GM12878 (cell line): ENCODE data around the gene CHMP4B. TPM values are rescaled to one million over a fixed set of nuclear protein-coding genes. Genes with fewer than 3 reads are reported as not detected.

Experiments
- BRCA1 ChIP-seq: IDR thresholded peaks from 2 replicates; pipeline ENCODE4 v1.6.1; 2011; ENCODE audit warnings: low read depth, low read length, improper control_type of control experiment
- NR2C1 ChIP-seq: fragments of 450-650 bp; IDR thresholded peaks from 2 replicates; pipeline ENCODE4 v1.6.1; 2017; ENCODE audit warnings: antibody characterized with exemption, mild to moderate bottlenecking, moderate library complexity
- polyA plus RNA-seq, 11 experiments: library from polyadenylated mRNA; depleted of rRNA in 4 of 11; unstranded in 6 of 11; stranded (reverse) in 5 of 11; fragments of >200 nt; fragmentation: Nextera tagmentation in 4 of 11; fragmentation: Illumina TruSeq in 1 of 11; extraction: Ambion mirVana in 4 of 11; extraction: Trizol in 1 of 11; gene quantifications; 1 replicate in 1 of 11; 2 replicates in 10 of 11; pipeline versions ENCODE4 v1.2.1 to v1.2.3, GENCODE V29; 2011 to 2016; ENCODE audit warnings: inconsistent platforms in 2 of 11, missing spikeins in 2 of 11, low read depth in 1 of 11
- total RNA-seq, 4 experiments: library from RNA; depleted of rRNA in 3 of 4; stranded (reverse); fragments of >200 nt in 3 of 4; fragmentation: Illumina TruSeq in 1 of 4; extraction: Trizol in 1 of 4; gene quantifications; 2 replicates each; pipeline versions ENCODE4 v1.2.1 to v1.2.3, GENCODE V29; 2013 to 2021
- TF ChIP-seq, protein P1 (sequence below): fragments of 450-650 bp; IDR thresholded peaks from 2 replicates; pipeline ENCODE4 v1.6.1; 2017; ENCODE audit warnings: mild to moderate bottlenecking, moderate library complexity
- TF ChIP-seq, protein P2 (sequence below): fragments of 450-650 bp; IDR thresholded peaks from 2 replicates; pipeline ENCODE4 v1.6.1; 2014; ENCODE audit warnings: mild to moderate bottlenecking
- TF ChIP-seq, protein P3 (sequence below): IDR thresholded peaks from 2 replicates; pipeline ENCODE4 v1.6.1; 2011; ENCODE audit warnings: borderline replicate concordance, low read depth, mild to moderate bottlenecking, moderate library complexity, low read length; ENCODE audit not compliant: insufficient read depth, poor library complexity, severe bottlenecking

Gene CHMP4B
- total and polyA plus RNA-seq, 10 of the 15 experiments (the other 5 are each of a cell fraction or from before 2014, with no cell fraction given): 4.2 to 118 (median 49.6) TPM

DNA sequence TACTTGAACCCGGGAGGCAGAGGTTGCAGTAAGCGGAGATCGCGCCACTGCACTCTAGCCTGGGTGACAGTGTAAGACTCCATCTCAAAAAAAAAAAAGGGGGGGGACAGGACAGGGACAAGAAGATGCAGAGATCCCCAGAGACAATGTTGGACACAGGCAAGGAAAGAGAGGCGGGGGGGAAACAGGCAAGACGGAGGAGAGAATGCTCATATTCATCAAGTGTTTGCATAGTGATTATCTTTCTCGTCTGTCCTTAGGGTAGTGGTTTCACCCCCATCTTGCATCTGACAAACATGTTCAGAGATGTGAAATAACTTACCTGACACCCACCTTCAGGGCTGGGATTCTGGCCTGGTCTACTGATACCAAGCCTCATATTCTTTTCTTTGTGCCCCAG lies 29.0 kb downstream of the CHMP4B start (continued):
- TF ChIP-seq, protein P1, sequence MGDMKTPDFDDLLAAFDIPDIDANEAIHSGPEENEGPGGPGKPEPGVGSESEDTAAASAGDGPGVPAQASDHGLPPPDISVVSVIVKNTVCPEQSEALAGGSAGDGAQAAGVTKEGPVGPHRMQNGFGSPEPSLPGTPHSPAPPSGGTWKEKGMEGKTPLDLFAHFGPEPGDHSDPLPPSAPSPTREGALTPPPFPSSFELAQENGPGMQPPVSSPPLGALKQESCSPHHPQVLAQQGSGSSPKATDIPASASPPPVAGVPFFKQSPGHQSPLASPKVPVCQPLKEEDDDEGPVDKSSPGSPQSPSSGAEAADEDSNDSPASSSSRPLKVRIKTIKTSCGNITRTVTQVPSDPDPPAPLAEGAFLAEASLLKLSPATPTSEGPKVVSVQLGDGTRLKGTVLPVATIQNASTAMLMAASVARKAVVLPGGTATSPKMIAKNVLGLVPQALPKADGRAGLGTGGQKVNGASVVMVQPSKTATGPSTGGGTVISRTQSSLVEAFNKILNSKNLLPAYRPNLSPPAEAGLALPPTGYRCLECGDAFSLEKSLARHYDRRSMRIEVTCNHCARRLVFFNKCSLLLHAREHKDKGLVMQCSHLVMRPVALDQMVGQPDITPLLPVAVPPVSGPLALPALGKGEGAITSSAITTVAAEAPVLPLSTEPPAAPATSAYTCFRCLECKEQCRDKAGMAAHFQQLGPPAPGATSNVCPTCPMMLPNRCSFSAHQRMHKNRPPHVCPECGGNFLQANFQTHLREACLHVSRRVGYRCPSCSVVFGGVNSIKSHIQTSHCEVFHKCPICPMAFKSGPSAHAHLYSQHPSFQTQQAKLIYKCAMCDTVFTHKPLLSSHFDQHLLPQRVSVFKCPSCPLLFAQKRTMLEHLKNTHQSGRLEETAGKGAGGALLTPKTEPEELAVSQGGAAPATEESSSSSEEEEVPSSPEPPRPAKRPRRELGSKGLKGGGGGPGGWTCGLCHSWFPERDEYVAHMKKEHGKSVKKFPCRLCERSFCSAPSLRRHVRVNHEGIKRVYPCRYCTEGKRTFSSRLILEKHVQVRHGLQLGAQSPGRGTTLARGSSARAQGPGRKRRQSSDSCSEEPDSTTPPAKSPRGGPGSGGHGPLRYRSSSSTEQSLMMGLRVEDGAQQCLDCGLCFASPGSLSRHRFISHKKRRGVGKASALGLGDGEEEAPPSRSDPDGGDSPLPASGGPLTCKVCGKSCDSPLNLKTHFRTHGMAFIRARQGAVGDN: no peak
- TF ChIP-seq, protein P2, sequence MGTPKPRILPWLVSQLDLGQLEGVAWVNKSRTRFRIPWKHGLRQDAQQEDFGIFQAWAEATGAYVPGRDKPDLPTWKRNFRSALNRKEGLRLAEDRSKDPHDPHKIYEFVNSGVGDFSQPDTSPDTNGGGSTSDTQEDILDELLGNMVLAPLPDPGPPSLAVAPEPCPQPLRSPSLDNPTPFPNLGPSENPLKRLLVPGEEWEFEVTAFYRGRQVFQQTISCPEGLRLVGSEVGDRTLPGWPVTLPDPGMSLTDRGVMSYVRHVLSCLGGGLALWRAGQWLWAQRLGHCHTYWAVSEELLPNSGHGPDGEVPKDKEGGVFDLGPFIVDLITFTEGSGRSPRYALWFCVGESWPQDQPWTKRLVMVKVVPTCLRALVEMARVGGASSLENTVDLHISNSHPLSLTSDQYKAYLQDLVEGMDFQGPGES: no peak
- TF ChIP-seq NR2C1 (no peak), BRCA1 (no peak)
- TF ChIP-seq, protein P3, sequence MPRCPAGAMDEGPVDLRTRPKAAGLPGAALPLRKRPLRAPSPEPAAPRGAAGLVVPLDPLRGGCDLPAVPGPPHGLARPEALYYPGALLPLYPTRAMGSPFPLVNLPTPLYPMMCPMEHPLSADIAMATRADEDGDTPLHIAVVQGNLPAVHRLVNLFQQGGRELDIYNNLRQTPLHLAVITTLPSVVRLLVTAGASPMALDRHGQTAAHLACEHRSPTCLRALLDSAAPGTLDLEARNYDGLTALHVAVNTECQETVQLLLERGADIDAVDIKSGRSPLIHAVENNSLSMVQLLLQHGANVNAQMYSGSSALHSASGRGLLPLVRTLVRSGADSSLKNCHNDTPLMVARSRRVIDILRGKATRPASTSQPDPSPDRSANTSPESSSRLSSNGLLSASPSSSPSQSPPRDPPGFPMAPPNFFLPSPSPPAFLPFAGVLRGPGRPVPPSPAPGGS: no peak
